Thyroid gland (tissue), 4 donors: ENCODE data around the gene NPBWR2.

Experiments used
- POLR2A ChIP-seq, 2 donors: fragments of 450-650 bp; IDR thresholded peaks; one replicate each; pipeline ENCODE4 v1.6.1; 2017; ENCODE audit warnings: antibody characterized with exemption in 2 of 2, mild to moderate bottlenecking in 2 of 2, moderate library complexity in 1 of 2
- TF ChIP-seq, protein P1 (sequence below), 6 experiments: fragments of 200-600 bp in 3 of 6; fragments of 450-650 bp in 3 of 6; sonication (generic) in 3 of 6; IDR thresholded peaks; one replicate each; pipeline ENCODE4 v1.5.1; 2016 to 2019; ENCODE audit warnings: antibody characterized with exemption in 6 of 6, mild to moderate bottlenecking in 2 of 6, inconsistent platforms in 1 of 6, moderate library complexity in 1 of 6

DNA sequence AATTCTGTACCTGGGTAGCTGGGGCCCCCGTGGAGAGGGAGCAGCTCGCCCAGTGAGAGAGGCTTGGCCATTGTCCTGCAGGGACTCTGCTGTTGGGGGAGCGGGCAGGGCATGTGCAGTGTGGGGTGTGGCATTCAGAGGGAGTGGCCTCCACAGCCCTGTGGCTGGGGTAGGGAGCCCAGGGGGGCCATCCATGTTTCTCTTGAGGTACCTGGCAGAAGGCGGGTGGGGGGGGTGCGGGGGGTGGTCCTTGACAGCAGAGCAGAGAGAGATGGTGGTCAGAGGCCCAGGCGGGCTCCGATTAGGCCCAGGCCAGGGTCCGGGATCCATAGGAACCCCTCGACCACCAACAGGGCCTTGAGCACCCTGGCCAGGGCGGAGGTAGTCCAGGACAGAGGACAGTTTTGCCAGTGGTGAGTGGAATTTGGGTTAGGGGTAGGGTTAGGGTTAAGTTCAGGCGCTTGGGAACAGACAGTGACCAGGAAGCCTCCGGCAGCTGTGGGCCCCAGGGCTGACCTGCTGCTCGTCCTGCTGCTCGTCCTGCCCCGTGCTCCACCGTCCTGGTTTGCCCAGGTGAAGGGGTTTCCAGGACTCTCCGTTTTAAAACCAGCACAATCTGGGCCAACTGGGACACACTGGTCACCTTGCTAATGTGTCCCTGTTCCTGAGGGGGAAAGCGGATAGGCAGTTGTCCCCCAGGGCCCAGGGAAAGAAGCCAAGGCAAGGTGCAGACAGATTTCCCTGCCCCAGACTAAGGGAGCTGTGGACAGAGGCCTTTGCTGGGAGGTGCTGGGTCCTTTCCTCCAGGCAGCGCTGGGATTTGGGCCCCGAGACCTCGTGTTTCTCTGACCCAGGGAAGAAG, 32.1 kb upstream of the NPBWR2 start:
- no peak for TF ChIP-seq POLR2A (IDR thresholded peaks at IDR 0.05)
- TF ChIP-seq, protein P1, sequence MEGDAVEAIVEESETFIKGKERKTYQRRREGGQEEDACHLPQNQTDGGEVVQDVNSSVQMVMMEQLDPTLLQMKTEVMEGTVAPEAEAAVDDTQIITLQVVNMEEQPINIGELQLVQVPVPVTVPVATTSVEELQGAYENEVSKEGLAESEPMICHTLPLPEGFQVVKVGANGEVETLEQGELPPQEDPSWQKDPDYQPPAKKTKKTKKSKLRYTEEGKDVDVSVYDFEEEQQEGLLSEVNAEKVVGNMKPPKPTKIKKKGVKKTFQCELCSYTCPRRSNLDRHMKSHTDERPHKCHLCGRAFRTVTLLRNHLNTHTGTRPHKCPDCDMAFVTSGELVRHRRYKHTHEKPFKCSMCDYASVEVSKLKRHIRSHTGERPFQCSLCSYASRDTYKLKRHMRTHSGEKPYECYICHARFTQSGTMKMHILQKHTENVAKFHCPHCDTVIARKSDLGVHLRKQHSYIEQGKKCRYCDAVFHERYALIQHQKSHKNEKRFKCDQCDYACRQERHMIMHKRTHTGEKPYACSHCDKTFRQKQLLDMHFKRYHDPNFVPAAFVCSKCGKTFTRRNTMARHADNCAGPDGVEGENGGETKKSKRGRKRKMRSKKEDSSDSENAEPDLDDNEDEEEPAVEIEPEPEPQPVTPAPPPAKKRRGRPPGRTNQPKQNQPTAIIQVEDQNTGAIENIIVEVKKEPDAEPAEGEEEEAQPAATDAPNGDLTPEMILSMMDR (IDR thresholded peaks at IDR 0.05), result no peak
